Measurements from ENCODE around the gene KRI1.
A peak's percentile ranks its signal among the peaks of the same experiment; 100 is the strongest.
"Not testable (repeated sequence)": the region's sequence is repeated elsewhere in the genome, so short reads cannot be mapped to it uniquely, and the experiment has no call there.

The KRI1 gene

DNA sequence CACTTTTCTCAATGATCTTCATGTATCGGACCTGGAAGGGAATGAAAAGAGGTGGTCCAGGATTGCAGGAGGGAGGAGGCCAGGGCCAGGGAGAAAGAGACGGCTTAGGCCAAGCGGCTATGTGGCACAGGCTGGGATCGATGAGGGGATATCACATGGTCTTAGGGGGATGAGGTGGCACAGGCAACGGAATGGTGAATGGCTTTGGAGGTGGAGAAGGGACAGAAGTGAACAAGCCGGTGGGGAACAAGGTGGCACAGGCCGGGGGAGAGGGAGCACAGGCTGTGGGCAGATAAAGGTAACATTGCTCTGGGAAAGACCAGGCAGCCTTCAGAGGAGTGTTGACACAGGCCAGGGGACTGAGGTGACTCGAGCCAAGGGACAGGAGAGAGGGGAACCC lies 8.7 kb upstream of the KRI1 start:
- DNase-seq: no peak

DNA sequence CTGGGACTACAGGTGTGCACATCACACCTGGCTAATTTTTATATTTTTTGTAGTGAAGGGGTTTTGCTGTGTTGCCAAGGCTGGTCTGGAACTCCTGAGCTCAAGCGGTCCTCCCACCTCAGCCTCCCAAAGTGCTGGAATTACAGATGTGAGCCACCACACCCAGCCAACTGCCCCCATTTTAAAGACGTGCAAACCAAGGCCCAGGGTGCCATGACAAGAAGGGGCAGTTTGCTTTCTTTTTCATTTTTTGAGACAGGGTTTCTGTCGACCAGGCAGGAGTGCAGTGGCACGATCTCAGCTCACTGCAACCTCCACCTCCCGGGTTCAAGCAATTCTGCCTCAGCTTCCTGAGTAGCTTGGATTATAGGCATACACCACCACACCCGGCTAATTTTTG lies 8.0 kb upstream of the KRI1 start:
- DNase-seq: not testable (repeated sequence)

DNA sequence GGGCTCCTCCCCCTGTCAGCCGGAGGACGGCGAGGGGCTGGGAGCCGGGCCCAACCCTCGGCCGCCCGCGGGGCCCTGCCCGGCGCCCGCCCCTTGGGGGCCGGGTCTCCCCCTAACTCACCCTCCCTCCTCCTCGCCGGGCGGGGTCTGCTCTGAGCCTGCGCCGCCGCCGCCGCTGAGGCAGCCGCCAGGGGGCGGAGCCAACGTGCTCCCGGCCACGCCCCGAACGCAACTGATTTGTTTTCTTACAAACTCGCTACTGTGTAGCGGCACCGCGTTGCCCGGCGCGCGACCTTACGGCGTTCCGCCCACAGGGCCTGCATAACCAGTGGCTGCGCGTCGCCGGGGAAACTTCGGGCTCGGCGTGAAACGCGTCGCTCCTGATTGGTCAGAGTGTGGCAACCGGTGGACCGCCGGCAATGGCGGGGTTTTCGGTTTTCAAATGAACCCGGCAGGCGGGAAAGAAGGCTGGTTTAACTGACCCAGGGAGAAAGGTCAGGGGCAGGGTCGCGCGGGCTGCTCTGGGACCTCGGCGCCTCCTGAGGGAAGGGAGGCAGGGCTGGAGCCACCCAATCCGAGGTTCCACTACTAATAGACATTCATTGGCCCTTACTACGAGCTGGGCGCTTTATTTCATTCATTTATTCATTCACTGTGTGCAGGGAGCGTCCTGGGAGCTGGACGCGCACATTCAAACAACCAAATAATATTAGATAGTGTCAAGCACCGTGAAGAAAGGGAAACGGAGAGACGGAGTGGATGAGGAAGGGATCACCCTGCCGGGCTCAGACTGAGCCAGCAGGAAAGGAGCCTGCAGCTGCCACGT lies 3.2 kb upstream of the KRI1 start, which contains the start of gene CDKN2D:
TSS of gene CDKN2D (minus strand) at position 154 of the 826 bp plus-strand sequence. CDS start 326 bp downstream, outside the sequence.
- DNase-seq: peak; percentile 100

DNA sequence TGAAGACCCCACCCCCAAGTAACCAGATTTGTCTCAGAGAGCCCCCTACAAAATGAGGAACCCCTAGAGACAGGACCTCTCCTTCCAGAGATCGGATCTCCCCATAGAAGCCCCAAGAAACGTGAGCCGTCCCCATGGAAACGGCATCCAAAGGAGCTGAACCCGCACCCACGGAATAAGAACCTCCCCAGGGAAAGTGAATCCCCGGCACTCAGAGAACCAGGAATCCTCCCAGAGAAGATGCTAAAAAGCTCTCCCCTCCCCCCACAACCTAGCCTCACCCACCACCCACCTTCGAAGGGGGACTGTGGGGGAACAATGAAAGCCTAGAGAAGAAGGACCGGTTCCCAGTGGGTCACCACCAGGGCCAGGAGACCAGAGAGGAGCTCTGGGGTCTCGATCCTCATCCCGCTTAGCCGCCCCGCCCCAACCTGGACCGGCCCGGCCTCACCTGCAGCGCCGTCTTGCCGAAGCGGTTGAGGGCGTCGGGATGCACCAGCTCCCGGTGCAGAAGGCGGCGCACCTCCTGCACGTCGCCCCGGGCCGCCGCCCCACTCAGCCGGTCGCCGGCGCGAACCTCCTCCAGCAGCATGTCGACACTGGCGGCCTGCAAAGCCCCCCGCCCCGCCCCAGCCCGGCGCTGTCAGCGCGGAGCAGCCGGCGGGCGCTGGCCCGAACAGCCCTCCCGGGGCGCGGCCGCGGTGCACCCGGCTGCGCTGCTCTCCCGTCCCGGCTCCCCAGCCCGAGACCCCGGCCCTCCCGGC lies 2.4 kb upstream of the KRI1 start:
- DNase-seq: peak; percentile 49

DNA sequence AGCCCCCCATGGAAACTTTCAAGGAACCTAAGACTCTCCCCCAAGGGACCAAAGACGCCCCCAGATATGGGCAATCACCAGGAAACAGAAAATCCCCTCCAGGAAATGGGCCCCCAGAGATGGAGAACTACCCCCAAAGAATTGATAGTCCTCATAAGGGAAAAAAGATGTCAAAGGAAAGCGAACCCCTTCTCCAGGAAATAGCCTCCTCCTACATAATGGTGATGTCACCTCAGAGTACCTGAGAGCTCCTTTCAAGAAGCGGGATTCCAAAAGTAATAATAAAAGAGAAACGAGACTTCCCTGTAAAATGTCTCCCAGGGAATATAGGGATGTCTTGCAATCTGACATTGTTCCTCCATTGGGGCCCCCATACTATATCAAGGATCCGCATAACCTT lies 1.8 kb upstream of the KRI1 start:
- DNase-seq: no peak

DNA sequence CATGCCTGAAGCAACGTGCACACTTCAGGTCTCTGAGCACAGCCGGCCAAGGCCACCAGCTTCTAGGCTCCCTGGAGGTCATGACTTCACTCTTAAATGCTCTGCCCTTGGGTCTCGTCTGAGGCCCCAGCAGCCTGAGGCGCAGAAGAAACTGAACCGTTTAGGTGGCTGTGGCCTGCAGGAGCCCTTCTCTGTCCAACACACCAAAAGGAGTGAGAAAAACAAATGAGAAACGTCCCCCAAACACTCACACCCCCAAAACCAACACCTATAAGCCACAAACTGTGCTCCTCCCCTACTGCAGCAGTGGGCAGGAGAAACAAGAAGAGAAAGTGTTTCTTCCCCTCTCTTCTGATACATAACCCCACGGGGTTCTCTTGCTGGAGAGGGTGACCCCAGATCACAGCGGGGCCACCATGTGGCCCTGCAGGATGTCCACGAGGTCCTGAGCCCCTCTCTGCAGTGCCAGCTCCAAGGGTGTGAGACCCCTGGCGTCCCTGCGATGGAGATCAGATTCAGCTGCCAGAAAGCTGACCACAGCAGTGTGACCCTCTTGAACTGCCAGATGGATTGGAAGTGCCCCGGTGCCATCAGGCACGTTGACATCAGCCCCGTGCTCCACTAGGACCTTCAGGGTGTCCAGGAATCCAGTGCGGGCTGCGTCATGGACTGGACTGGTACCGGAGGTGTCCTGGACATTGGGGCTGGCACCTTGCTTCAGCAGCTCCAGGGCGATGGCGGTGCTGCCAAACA lies 1.0 kb upstream of the KRI1 start:
- DNase-seq: peak; percentile 26

DNA sequence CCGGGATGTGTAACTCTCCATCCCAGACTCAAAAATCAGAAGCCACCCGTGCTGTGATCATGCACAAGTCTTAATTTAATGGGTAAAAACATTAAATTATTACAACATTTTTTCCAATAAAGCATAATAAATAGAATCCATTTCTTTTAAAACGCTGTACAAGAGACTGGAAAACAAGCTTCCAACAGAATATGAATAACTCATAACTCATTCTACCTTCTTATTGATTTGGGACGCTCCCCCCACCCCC lies 523 bp upstream of the KRI1 start:
- DNase-seq: no peak

DNA sequence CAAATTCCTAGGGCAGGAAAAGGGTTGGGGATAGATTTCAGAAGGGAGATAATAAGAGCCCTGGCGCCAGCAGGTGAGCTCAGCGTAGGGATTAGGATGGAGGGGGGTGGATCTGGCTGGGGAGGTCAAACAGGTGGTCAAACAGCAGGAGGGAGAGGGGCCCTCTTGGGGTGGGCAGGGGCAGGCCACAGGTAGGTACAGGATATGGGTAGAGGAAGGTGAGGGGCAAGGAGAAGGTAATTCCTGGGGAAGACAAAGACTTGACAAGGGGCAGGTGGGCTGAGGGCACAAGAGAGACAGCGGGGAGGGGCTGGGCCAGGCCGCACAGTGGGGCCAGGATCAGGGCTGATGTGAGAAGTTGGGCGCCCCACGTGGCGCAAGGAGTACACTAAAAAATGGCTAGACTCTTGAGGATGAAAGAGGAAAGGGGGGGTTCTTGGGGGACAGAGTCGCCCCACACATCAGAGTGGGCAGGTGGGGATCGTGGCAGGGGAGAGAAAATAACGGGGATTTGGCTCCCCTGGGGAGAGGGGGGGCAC lies 713 bp downstream of the KRI1 start:
- peak; percentile 39 for DNase-seq

DNA sequence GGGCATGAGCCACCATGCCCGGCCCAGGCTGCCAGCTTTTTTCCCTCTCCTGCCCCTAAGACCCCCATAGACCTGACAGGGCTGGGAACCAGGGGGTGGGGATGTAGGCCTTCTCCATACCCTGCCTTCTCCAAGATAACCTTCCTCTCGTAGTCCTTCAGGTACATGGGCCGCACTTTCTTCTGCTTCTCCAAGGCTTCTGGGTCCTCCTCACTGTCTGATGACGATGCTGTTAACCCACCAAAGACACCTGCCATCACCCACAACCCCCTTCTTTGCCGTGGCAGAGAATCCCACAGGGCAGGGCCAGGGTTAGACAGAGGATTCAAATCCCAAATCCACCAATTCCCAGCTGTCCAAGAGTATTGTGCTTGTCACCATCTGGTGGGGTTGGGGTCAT lies 3.2 kb downstream of the KRI1 start:
- no peak for DNase-seq

DNA sequence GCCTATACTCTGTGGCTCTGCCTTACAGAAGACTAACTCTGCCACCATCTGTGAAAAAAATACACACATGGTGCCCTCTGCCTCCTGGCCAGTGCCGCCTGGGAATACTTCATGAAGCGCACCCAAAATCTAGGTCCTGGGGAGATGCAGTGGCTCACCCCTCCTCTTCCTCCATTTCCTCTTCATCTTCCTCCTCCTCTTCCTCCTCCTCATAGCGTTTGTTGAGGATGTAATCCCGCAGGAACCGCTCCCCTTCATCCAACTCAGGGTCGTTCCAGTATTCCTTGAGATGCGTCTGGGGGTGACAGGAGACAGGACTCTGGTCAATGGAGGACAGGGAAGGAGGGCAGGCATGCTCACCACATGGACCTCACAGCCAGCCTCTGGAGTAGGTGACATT lies 5.7 kb downstream of the KRI1 start:
- DNase-seq: no peak

DNA sequence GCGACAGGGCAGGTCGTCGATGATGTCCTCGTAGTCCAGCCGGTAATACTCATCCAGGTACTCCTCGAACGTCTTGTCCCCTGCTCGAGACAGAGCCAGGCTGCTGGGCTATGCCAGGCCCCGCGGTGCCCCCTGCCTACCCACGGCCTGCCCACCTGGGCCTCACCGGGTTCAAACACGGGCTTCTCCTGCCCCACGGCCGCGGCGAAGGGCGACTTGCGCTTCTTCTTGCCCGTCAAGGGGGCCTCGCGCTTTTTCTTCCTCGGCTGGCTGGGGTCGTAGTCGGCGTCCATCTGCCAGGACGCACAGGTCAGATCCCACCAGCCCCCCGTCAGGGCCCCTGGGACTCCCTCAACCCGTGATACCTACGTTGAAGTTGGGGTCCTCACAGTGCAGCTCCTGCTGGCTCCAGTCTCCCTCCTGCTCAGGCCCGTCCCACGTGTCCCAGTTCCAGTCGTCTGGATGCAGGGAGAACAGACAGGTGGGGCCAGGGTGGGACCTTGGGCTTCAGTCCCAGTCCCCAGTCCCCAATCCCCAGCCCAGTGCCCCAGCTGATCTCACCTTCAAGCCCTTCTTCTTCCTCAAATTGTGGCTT lies 8.1 kb downstream of the KRI1 start:
- no peak for DNase-seq

DNA sequence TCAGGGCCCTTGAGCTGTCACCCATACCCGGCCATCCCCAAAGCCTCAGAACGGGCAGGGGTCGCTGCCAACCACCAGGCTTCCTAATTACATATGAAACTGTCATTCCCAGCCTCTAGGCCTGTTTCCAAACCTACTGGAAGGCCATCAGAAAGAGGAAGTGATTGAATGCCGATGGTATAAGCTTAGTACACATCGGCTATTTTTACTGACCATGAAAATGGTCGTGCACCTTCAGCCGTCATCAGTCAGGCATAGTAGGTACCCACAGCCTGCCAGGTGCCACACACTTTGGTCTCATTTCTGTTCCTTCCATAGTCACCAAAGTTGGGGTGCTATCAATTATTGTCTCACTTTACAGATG lies 10.2 kb downstream of the KRI1 start:
- no peak for DNase-seq

DNA sequence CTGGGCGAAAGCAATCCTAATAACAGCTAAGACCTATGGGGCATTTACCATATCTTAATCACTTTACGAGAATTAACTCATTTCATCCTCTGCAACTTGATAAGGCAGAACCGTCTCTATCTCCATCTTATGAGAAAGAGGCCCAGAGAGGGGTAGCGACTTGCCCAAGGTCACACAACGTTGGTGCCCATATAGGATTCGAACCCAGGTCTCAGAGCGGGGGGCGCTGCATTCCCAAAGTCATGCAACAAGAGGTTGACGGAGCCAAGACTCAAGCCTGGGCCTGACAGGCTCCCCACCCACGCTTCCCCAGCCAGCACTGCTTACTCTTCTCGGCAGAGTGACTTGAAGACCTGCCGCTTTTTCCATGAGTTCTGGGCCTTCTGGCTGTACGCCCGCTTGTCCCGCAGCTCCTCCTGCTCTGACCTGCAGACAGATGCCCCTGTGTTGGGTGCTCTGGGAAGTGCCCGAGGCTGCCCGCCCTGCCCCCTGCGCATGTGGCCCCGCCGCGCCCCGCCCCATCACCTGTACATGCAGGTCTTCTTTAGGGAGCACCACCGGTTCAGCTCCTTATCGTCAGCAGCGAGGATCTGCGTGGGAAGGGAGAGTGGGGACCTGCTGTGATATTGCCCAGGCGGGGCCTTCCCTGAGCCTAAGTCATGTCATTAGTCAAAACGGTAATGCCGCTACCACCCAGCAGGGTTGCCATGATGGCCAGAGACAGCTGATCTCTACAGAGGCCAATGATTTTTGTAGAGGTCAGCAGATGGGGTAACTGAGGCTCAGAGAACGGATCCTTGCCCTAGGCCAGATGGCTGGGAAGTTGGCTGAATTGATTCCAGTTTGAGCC lies 10.8 kb downstream of the KRI1 start:
- DNase-seq: no peak

DNA sequence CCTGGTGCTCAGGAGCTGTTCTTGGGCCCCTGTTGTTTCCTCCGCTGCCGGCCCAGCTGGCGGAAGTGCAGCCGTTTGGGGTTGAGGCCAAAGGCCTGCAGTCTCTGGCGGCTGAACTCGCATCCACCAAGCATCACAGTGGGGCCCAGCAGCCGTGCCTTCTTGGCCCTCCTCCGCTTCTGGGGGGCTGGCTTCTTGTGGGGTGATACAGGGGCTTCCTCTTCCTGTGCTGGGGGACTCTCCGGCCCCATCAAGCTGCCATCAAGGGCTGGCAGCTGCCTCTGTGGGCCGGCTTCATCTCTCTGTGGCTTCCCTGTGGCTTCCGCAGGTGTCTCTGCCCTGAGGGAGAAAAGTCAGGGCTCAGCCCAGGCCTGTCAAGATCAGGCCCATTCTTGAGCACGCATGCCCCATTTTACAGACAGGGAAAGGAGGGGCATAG lies 11.8 kb downstream of the KRI1 start:
- DNase-seq: peak; percentile 30

DNA sequence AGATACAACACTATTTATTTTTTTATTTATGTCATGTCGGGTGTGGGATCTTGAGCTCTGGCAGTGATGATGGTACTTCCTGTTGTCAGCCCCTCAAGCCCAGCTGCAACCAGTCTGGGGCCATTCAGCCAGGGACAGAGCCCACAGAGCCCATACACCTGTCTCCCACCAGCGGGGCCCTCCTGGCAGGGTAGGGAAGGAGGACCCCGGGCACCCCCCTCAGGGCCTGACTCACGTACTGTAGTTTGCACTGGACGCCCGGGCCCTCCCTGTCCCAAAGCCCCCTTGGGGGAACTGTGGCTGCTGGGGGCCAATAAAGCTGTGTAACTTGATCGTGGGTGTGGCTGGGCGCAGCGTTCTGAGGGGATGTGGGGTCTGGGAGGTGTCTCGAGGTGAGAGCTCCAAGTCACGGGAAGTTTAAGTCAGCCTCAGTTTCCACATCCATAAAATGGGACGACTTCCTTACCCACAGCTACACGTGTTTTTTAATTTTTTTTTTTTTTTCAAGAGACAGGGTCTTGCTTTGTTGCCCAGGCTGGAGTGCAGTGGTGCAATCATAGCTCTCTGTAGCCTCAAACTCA lies 12.6 kb downstream of the KRI1 start:
- DNase-seq: no peak

DNA sequence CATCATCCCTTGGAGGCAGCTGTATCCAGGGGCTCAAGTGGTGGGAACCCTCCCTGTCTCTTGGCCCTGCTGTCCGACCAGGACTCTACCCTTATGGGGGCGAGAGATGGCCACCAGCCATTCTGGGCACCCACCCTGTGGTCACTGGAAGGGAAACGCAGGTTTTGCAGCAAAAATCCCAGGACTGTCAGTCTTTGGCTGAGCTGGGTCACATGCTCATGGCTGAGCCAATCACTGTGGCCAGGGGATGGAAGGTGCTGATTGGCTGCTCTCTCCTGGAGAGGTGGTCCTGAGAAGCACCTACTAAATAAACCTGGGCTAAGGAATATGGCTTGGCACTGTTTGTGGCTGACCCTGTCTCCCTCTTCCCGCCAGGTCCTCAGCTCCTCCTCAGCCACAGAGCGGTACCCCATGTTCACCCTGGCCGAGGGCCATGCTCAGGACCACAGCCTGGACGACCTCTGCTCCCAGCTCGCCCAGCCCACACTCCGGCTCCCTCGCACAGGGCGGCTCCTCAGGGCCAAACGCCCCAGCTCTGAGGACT lies 13.2 kb downstream of the KRI1 start:
- no peak for DNase-seq

DNA sequence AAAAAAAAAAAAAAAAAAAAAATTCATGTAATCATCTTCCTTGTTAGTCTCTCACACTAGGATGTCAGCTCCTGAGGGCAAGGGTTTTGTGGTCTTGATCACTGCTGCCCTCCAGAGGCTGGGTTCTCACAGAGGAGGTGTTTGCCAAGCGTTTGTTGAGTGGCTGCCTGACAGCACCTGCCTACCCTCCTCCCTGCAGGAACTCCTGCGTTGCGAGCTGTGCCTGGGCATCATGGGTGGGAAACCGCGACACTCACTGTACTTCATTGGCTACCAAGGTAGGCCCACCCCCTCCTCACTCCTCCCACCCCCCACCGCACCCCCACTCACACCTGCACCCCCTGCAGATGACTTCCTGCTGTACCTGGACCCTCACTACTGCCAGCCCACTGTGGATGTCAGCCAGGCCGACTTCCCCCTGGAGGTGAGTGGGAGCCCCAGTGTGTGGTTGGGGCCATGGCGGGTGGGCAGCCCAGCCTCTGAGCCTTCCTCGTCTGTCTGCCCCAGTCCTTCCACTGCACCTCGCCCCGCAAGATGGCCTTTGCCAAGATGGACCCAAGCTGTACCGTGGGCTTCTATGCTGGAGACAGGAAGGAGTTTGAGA lies 14.0 kb downstream of the KRI1 start:
- DNase-seq: no peak

DNA sequence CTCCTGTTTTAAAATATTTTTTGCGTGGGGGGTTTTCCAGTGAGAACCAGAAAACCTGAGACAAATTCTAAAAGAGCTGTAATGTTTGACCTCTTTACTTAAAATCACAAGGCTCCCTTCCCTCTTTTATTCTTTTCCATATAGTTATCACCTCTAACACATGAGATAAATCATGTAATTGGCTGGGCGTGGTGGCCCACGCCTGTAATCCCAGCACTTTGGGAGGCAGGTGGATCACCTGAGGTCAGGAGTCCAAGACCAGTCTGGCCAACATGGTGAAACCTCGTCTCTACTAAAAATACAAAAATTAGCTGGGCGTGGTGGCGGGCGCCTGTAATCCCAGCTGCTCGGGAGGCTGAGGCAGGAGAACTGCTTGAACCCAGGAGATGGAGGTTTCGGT lies 14.8 kb downstream of the KRI1 start:
- DNase-seq: not testable (repeated sequence)

DNA sequence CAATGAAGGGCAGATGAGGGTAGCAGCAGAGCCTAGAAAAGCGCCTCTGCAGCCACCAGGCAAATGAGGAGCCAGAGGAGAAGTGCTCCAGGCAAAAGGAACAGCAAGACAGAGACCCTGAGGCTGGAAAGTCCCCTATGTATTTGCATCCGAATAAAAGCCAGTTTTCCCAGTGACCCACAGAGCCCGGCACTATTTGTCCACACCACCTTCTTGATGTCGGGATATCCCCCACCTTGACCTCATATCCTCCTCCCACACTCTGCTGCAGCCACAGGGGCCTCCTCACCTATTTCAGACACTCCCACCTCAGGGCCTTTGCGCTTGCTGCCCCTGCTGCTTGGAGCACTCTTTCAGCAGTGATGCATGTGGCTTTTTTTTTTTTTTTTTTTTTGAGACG lies 15.5 kb downstream of the KRI1 start:
- DNase-seq: no peak

DNA sequence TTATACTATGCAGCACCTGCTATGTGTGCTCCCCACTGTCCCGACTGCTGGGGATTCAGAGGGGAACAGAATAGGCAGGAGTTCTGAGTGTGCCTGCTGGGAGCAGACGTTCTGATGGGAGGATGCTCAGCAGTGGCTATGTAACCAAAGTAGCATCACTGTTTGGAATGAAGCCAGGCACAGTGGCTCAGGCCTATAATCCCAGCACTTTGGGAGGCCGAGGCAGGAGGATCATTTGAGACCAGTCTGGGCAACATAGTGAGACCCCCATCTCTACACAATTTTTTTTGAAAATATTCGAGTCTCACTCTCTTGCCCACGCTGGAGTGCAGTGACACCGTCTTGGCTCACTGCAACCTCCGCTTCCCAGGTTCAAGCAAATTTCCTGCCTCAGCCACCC lies 16.1 kb downstream of the KRI1 start:
- DNase-seq: no peak

DNA sequence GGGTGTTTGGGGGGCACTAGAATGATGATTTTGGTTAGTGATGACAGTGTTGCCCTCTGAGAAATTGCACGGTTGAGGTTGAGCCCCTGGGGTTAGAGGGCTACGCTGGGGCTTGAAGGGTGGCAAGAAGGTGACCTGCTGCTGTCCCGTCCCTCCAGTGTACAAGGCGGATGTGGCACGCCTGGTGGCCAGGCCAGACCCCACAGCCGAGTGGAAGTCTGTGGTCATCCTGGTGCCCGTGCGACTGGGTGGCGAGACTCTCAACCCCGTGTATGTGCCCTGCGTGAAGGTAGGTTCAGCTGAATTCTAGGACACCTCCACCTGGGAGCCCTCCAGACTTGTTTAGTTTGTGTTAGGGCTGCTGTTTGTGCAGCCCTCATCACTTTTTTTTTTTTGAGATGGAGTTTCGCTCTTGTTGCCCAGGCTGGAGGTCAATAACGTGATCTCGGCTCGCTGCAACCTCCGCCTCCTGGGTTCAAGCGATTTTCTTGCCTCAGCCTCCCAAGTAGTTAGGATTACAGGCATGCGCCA lies 17.0 kb downstream of the KRI1 start:
- DNase-seq: no peak

Data from activated CD4-positive, alpha-beta T cell treated with anti-CD3 and anti-CD28 coated beads for 1 hour (primary cell).